ENCODE results near the gene CMAS.
A peak's percentile ranks its signal among the peaks of the same experiment; 100 is the strongest.
"Not testable (repeated sequence)": the region's sequence is repeated elsewhere in the genome, so short reads cannot be mapped to it uniquely, and the experiment has no call there.

Gene CMAS

GRCh38 chr12:22069851-22070250 lies 23.8 kb downstream of the CMAS start:
- POLR2A ChIA-PET = no interaction called here
- CTCF ChIA-PET = interaction anchor here (1.1 to 5.4 kb wide), 4 partner anchors 10 to 91 kb away, joined by 3 to 25 read pairs (median 6); partner anchors contain the start of gene CMAS
- no peak for DNase-seq (ENCODE audit: extremely low spot score)
- TF ChIP-seq CTCF (IDR thresholded peaks at IDR 0.05; ENCODE audit: control extremely low read depth, extremely low read depth, low read depth, missing control alignments) = no peak

- no peak for DNase-seq (ENCODE audit: extremely low spot score)
- ChIA-PET POLR2A (no interaction called here), CTCF (interaction anchor here (0.8 to 3.1 kb wide), 5 partner anchors 12 to 362 kb away, joined by 3 to 25 read pairs (median 5); no protein-coding TSS in a partner anchor)
- TF ChIP-seq CTCF (IDR thresholded peaks at IDR 0.05; ENCODE audit: control extremely low read depth, extremely low read depth, low read depth, missing control alignments) = no peak
Measured at GRCh38 chr12:22082190-22082701, 36.2 kb downstream of the CMAS start.

- POLR2A ChIA-PET = no interaction called here
- CTCF ChIA-PET = interaction anchor here (0.8 to 3.1 kb wide), 7 partner anchors 12 to 774 kb away, joined by 3 to 25 read pairs (median 4); no protein-coding TSS in a partner anchor
- DNase-seq (ENCODE audit: extremely low spot score) = no peak
- TF ChIP-seq CTCF (IDR thresholded peaks at IDR 0.05; ENCODE audit: control extremely low read depth, extremely low read depth, low read depth, missing control alignments) = peak; percentile 34
Measured at GRCh38 chr12:22083167-22083566, 37.1 kb downstream of the CMAS start.

- CTCF ChIA-PET = no interaction called here
- no peak for TF ChIP-seq CTCF (IDR thresholded peaks at IDR 0.05; ENCODE audit: control extremely low read depth, extremely low read depth, low read depth, missing control alignments)
- no peak for DNase-seq (ENCODE audit: extremely low spot score)
- POLR2A ChIA-PET = no interaction called here
Measured at GRCh38 chr12:22084852-22085251, 38.8 kb downstream of the CMAS start.

GRCh38 chr12:22088886-22089285 lies 42.9 kb downstream of the CMAS start:
- DNase-seq (ENCODE audit: extremely low spot score) = no peak
- CTCF ChIA-PET = interaction anchor here (1.0 to 3.2 kb wide), 4 partner anchors 11 to 70 kb away, joined by 3 to 11 read pairs (median 3); no protein-coding TSS in a partner anchor
- no peak for TF ChIP-seq CTCF (IDR thresholded peaks at IDR 0.05; ENCODE audit: control extremely low read depth, extremely low read depth, low read depth, missing control alignments)
- POLR2A ChIA-PET = no interaction called here

- CTCF ChIA-PET = interaction anchor here (1.0 to 3.2 kb wide), 4 partner anchors 12 to 71 kb away, joined by 3 to 11 read pairs (median 3); no protein-coding TSS in a partner anchor
- TF ChIP-seq CTCF (IDR thresholded peaks at IDR 0.05; ENCODE audit: control extremely low read depth, extremely low read depth, low read depth, missing control alignments) = no peak
- DNase-seq (ENCODE audit: extremely low spot score) = no peak
- POLR2A ChIA-PET = no interaction called here
Measured at GRCh38 chr12:22089486-22089885, 43.5 kb downstream of the CMAS start.

GRCh38 chr12:22099062-22099461 lies 53.0 kb downstream of the CMAS start:
- DNase-seq (ENCODE audit: extremely low spot score); POLR2A ChIA-PET: not testable (repeated sequence)
- CTCF ChIA-PET = interaction anchor here (0.8 to 5.0 kb wide), 3 partner anchors 338 to 359 kb away, joined by 3 to 24 read pairs (median 13); no protein-coding TSS in a partner anchor
